ENCODE data around the gene ADORA3.
"Not testable (repeated sequence)": the region's sequence is repeated elsewhere in the genome, so short reads cannot be mapped to it uniquely, and the experiment has no call there.

ADORA3 gene

GRCh38 chr1:111503585-111504060, at the start of gene ADORA3, which contains the start of gene TMIGD3:
Gene ADORA3, minus strand, starts transcription at chr1:111503633. Its CDS starts 279 bp downstream, at chr1:111503354.
Gene TMIGD3, minus strand, starts transcription at chr1:111503633. Its CDS starts 279 bp downstream, at chr1:111503354.
- DNase-seq: peak in 1 of 2 donors; percentile 31

DNA sequence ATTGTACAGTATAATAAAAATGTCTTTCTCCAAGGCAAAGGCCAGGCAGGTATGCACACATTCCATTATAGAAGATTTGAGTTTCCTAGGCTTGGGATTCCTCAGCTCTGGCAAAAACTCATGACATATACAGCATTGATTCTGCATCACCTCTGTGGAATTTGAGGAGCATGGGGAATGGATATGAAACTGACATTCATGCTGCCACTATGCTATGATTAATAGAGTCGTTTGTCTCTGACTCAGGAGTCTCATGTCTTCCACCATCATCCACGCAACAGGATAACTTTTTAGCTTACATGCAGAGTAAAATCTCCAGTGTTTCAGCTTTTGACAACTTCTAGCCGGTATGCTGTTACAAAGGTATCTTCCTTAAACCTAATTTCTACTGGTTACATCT, 49.8 kb upstream of the ADORA3 start:
- no peak for DNase-seq

DNA sequence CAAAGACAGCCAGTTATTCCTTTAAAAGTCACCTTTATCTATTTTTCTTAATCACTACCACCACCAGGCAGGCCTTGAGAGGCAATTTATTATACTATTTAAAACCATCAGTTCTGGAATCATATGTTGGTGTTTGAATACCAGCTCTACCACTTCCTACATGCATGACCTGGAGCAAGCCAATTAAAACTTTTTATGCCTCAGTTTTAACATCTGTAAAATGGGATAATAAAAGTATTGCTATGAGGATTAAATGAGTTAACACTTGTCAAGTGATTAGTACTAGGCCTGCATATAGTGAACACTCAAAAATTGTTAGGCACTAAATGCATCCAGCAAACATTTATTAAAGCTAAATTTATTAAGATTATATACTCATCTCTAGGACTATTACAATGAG, 49.2 kb upstream of the ADORA3 start:
- no peak for DNase-seq

- DNase-seq: no peak
Measured at GRCh38 chr1:111551623-111552411, 48.4 kb upstream of the ADORA3 start.

GRCh38 chr1:111547786-111548185, 44.4 kb upstream of the ADORA3 start:
- not testable (repeated sequence) for DNase-seq

- no peak for DNase-seq
Measured at GRCh38 chr1:111542187-111542586, 38.8 kb upstream of the ADORA3 start.

GRCh38 chr1:111541721-111542120, 38.3 kb upstream of the ADORA3 start:
- no peak for DNase-seq

- DNase-seq: no peak
Measured at GRCh38 chr1:111540928-111541327, 37.5 kb upstream of the ADORA3 start.

DNA sequence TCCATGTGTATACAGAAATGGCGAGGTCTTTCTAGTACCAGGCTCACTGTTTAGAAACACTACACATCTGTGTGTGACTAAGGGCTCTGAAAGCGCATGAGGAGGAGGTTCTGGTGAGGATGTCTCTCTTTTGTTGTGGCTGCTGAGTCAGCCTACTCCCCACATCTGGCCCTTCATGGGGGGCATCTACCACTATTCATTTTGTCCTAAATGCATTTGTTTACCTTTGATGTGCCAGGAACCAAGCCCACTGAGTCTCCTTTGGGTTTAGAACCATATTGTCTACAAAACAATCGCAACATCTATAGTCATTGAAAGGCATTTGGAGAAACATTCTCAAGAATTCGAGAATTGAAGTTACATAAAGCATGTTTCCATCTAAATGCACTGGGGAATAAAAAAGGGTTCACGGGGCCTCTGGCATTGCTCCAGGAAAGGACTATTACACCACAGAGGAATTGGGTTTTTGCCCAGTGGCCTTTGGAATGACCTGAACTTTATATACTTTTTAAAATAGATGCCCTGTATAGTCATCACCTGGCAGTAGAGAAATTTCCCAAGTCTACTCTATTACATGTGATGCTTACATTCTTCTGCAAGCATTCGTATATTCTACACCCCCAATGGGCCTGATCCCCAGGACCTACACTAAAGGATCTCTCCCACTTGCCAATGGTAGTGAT, 35.1 kb upstream of the ADORA3 start:
- DNase-seq: no peak

DNA sequence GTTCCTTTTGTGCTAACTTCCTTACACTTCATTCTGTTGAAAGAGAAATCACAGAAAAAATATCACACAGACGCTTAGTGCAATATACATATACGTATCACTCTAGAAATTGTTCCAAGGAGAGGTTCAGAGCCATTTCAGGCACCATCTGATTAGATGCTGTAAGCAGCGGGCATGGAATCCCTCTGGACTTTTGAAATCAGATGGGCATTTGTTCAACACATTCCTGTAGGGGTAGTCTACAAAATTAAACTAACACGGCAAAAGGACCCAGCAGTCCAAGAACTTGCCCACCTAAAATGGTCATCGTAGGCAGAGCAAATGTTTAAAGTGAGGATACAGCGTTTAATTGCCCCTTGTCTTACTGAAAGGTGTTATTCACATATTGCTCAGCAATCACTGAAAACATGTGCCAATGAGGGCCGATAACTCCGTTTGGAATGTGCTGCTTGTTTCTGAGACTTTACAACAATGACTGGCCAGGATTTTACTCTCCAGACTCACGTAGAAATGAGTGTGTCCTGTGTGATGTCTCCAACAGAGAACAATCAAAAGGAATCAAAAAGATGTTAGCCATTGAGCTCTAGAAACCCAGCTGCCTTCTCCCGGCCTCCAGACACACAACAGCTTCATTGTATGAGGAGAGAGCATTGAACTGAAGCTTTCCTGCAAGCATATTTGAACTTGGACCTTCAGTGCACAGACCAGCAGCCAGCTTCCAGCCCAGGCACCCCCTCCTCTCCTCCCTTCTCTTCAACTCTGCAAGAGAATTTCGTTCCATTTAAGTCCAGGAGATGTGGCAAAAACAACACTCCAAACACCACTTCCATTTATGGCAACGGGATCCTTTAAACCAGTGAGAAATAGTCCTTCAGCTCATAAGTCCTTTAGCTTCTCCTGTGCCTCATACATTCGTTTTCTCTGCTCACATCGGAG, 32.1 kb upstream of the ADORA3 start:
- peak; percentile 53 to 74 for DNase-seq

DNA sequence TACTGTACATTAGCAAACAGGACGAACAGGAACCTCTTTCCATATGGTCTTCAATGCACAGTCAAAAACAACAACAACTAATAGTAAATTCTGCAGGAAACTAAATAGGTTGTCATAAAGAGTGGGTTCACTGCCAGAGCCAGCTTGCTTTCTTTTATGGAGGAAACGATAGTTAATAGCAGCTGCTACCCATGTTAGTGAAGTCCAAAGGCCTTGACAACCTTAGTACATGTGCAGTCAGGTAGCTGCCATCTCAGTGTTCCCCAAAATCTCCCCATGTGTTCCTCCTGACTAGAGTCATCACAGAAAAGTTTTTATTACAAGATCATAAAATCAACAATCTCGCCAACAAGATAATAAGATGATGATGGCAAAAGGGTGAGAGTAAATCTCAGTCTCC, 16.6 kb upstream of the ADORA3 start:
- DNase-seq: no peak

DNA sequence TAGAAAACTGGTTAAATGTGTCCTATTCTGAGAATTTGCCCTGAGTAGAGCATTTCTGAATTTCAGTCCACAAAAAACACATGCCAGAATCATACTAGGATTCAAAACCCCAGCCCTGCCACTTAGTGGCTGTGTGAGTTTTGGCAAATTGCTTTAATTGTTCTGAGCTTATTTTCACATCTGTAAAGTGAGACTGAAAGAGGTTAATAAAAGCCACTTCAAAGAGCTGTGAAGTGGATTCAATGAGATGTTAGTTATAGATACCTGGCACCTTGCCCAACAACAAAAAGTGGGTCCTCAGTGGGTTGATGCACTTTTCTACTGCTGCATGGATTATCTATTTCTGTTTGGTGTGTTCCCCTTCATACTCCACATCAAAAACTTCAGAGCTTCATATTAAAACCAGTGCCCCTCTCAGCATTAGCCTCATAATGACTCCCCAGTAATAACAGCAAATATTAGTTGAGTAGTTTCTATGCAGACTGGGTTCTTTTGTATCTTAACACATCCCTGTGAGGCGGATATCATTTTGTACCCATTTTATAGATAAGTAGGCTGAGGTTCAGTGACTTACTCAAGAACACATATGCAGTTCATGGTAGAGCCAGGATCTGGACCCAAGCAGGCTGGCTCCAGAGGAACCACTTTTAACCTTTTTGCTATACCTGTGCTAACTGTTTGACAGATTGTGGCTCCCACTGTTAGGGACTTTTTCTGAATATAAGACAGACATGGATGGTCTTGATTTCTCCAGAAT, 14.2 kb upstream of the ADORA3 start:
- DNase-seq: no peak

DNA sequence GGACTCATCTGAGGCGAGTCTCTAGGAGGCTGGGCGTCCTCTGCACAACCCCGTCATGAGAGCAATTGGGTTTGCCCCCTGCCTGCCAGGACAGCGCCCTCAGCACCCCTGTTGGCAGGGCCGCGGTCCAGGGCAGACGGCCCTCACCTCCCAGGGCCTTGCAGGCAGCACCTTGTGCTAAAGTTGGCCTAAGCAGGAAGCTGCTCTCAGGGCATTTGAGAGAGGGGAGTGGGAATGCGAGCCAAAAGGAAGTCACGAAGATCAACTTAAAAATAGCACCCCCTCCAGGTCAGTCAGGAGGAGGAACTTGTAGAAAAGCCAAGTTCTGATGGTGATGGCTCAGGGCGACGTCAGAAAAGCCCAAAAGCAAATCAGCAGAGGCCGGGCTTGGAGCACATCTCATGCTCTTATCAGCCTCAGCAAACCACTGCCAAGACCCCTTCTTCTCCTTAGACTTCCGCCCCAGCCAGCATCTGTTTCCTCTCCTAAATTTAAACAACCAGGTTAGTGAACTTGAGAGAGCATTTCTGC, 12.6 kb upstream of the ADORA3 start:
- DNase-seq: peak; percentile 14 to 42

- DNase-seq: peak in 1 of 2 donors; percentile 41
Measured at GRCh38 chr1:111515291-111516004, 12.0 kb upstream of the ADORA3 start.

DNA sequence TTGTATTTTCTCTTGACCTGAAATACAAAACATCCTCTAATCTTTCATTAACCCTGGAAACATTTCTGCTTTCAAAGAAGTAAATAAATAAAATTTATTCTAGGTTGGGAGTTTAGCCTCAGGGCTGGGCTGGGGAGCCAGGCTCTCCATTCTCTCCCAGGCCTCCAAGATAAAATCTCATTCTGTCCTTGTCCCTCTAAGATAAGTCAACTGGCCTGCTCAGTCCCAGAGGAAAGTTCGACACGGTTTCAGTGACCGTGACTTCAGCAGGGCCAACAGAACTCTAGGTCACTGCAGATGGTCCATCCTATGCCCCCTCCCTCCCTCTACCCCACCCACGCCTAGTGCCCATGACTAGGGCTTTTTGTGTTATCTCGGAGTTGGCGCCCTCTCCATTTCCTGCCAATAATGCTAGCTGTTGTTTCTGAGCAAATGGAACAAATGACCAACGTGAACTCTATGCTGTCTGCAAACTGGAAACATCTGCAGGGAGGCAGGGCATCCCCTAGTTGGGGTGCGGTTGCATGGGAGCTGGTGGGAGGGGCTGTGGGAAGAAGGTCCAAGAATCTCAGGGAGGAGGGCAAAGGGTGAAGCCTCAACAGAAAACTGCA, 10.1 kb upstream of the ADORA3 start:
- peak; percentile 80 to 81 for DNase-seq

- no peak for DNase-seq
Measured at GRCh38 chr1:111512931-111513330, 9.5 kb upstream of the ADORA3 start.

DNA sequence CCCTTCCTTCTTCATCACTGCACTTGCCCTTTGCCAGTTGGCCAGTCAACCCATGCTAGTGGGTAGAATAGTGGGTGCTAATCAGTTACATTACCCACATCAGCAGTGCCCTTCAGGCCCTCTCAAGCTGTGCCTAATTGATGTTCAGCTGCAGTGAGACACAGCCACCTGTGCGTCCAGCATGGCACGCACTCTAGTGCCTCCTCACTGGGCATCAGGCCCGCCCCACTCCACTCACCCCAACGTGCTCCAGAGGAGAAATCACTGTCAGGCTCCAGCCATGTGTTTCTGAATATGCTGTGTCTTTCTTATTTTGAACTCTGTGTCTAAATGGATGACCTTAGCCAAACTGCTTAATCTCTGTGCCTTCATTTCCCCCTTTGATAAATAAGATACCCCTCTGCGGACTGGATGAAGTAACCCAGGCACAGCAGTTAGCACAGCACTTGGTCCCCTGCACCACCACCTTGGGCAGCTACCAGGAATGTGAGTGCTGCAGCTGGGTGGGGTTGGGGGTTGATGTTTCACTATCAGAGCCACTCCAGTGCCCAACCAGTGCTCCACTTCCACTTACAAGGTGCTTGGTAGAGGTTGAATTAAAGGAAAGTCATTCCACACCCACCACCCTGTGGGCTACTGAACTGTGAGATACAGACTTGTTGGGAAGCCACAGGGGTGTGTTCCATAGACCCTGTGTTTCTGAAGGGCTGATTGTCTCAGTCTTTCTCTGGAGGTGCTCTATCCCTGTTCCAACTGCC, 8.9 kb upstream of the ADORA3 start:
- no peak for DNase-seq

DNA sequence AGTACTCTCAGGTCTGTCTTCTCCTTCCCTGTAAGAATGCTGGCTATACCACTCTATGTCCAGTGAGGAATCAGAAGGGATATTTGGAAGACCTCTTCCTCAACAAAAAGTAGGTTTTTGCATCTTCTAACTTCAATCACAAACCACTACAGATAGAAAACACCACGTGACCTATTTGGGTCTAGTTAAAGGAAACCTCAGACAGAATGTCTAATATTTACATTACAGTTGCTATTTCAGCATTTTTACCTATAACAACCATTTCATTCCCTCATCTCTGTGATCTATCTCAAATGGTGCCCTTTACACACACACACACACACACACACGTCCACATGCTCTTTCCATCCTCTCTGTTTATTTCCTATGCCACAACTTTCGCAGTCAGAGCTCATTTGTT, 7.9 kb upstream of the ADORA3 start:
- DNase-seq: no peak

GRCh38 chr1:111509997-111510375, 6.6 kb upstream of the ADORA3 start:
- DNase-seq: peak in 1 of 2 donors; percentile 44

Data from hippocampal formation (tissue), 2 donors.